Measurements from ENCODE around the gene PDE5A.

DNA sequence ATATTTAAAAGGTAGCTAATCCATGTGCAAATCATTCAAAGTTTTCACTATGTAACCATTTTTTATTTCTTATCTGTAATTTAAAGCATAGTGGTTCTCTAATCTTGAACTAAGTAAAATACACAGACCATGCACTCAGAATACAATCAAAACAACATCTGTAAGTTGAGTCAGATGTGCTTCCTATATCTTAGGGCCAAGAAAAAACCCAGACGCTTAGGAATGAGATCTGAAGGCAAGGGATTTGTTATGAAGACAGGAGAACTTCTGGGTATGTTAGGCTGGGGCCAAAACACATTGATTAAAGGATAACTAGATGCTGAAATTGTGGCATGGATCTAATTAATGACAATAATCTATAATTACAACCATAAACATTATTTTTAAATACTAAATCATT, 120.3 kb downstream of the PDE5A start:
- TF ChIP-seq ZNF184 (tag by site-specific recombination; IDR thresholded peaks at IDR 0.05) (no peak), TCF7L2 (IDR thresholded peaks at IDR 0.05; ENCODE audit: borderline replicate concordance, low read depth, low read length) (no peak), ZNF24 (tag by site-specific recombination; IDR thresholded peaks at IDR 0.05) (no peak), ZNF692 (tag by site-specific recombination; IDR thresholded peaks at IDR 0.05) (no peak)

Data from HEK293 (cell line).